Pulmonary artery endothelial cell (primary cell): ENCODE results near the gene FAAH2. TPM values are rescaled to one million over a fixed set of nuclear protein-coding genes. Genes with fewer than 3 reads are reported as not detected.
"Not testable (repeated sequence)": the region's sequence is repeated elsewhere in the genome, so short reads cannot be mapped to it uniquely, and the experiment has no call there.

ENCODE experiments used
- DNase-seq: peaks from one replicate; pipeline ENCODE4 v3.0.0-alpha.2; 2011; ENCODE audit warnings: low read depth, low spot score
- total RNA-seq: library from RNA; depleted of rRNA; stranded (reverse); fragments of >200 nt; gene quantifications from 2 replicates; pipeline ENCODE4 v1.2.3, GENCODE V29; 2014

FAAH2 gene, protein sequence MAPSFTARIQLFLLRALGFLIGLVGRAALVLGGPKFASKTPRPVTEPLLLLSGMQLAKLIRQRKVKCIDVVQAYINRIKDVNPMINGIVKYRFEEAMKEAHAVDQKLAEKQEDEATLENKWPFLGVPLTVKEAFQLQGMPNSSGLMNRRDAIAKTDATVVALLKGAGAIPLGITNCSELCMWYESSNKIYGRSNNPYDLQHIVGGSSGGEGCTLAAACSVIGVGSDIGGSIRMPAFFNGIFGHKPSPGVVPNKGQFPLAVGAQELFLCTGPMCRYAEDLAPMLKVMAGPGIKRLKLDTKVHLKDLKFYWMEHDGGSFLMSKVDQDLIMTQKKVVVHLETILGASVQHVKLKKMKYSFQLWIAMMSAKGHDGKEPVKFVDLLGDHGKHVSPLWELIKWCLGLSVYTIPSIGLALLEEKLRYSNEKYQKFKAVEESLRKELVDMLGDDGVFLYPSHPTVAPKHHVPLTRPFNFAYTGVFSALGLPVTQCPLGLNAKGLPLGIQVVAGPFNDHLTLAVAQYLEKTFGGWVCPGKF
- 1.4 and 2.6 TPM in 2 replicates for total RNA-seq

DNA sequence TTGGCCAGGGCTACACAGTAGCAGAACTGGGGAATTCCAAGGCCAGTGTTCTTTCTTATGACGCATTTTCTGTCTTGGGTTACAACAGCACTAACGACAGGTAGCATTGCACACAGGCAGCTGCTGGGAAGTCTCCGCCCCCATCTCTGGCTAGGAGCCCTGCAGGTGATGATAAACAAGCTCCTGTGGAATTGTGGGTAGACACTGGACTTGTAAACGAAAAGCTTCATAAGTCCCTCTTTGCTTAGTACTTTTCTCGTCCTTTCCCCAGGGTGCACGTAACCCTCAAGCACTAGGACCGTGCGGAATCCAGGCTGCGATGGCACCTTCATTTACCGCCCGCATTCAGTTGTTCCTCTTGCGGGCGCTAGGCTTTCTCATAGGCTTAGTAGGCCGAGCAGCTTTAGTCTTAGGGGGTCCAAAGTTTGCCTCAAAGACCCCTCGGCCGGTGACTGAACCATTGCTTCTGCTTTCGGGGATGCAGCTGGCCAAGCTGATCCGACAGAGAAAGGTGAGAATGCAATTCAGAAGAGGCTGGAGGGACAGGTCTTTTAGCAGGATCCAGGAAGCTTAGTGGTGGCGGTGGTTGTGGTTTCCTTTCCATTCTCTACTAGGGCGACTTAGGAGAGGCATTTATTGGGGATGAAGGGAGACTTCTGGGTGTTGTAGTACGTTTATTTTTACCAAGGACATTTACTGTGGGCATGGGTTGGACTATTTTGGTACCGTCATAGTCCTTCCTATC lies at the start of gene FAAH2:
TSS of gene FAAH2 (plus strand) at position 200 of the 745 bp plus-strand sequence. CDS start at position 320, 120 bp downstream.
- no peak for DNase-seq

DNA sequence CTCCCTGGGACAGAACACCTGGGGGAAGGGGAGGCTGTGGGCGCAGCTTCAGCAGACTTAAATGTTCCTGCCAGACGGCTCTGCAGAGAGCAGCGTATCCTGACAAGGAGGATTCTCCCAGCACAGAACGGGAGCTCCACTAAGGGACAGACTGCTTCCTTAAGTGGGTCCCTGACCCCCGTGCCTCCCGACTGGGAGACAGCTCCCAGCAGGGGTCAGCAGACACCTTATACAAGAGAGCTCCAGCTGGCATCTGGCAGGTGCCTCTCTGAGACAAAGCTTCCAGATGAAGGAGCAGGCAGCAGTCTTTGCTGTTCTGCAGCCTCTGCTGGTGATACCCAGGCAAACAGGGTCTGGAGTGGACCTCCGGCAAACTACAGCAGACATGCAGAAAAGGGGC lies 44.5 kb upstream of the FAAH2 start:
- no peak for DNase-seq

DNA sequence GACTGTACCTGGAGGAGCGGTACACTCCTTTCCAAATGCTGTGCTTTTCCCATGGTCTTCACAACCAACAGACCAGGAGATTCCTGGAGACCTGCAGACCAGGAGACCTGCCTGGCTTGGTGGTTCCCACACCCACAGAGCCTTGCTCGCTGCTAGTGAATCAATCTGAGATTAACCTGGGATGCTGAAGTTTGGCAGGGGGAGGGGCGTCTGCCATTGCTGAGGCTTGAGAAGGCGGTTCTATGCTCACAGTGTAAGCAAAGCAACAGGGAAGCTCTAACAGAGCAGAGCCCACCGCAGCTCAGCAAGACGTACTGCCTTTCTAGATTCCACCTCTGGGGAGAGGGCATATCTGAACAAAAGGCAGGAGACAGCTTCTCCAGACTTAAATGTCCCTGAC lies 34.5 kb upstream of the FAAH2 start:
- DNase-seq: no peak

DNA sequence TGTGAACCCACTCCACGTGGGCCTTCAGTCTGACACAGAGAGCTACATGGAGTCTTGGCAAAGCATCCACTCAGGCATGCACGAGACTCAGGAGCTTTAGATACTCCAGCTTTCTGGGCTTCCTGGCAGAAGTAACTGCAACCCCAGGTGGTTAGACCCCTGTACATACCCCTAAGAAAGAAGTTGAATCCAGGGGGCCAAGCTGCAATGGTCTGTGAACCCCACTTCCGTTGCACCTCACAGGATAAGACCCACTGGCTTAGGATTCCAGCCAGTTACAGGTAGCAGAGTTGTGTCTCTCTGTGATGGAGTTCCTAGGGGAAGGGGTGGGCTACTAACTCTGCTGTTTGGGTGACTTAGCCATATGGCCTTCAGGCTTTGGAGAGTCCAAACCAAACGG lies 21.4 kb upstream of the FAAH2 start:
- DNase-seq: no peak

DNA sequence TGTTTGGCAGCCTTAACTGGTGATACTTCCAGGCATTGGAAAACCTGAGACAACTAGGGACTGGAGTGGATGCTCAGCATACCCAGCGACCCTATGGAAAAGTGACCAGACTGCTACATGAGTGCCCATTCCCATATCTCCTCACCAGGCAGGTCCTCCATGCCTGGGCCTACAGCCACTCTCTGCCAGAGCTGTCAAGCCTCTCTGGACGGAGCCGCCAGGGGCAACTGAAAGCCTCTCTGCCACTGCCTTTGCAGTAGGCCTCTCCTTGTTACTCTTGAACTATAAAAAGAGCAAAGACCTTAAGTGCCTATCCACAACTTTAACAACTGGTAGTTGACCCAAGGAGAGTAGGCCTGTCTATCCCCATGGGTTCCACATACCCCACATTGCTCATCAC lies 20.2 kb upstream of the FAAH2 start:
- no peak for DNase-seq

DNA sequence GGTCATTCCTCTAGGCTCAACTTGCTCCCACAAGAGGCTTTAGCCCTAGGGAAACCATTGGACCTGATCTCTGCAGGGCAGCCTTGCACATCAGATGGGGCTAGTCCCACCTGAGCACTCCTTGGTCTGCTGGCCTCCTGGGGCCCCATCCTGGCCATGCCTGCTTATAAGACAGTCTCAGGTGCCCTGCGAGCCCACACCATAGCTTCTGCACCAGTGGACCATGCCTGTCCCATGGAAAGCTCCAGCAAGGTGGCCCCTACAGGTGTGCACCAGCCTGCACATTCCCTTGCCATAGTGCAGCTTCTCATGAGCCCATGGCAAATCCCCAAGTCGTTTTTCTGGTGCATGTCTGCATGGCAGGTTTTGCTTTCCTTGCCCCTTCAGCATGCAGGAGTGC lies 19.6 kb upstream of the FAAH2 start:
- DNase-seq: no peak

DNA sequence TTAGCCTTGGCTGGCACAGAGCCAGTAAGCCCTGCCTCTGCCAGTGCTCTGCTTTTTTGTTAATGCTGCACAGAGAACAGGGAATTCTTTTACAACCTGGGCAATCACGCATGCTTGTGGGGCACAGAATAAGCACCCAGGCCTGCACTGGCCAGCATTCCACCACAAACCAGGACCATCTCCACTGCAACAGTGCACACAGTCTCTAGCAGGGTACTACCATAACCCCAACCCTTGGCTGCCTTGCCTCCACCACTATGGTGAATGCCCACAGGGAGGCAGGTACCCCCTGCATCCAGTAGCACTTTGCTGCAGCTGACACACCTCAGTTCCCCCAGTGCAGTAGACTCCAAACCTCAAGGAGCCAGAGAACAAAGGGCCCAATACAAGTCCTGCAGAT lies 19.2 kb upstream of the FAAH2 start:
- DNase-seq: no peak

DNA sequence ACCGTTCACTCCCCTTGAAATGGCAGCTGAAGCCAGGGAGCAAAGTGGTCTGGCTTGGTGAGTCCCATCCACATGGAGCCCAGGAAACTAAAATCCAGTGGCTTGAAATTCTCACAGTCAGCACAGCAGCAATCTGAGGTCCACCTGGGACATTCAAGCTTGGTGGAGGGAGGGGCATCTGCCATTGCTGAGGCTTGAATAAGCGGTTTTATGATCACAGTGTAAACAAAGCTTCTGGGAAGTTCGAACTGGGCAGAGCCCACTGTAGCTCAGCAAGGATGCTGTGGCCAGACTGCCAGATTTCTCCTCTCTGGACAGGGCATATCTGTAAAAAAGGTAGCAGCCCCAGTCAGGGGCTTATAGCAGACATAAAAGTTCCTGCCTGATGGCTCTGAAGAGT lies 15.5 kb upstream of the FAAH2 start:
- DNase-seq: no peak

DNA sequence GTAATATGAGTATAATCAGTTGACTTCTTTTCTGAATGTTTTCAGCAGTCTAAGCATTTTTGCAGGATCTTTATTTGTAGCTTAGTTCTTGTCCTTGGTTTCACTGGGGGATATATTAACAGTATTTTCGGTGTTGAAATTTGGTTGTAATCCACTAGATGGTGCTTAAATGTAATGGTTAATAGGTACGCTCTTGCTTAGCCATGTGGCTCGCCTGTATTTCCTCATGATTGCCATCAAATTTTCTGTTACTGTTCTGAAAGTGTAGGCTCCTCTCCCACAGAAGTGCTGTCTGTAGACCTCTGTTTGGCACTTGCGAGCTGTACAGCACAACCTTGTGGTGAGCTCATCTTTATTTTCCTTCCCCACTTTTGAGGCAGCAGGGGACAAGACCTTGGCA lies 3.9 kb upstream of the FAAH2 start:
- DNase-seq: no peak

DNA sequence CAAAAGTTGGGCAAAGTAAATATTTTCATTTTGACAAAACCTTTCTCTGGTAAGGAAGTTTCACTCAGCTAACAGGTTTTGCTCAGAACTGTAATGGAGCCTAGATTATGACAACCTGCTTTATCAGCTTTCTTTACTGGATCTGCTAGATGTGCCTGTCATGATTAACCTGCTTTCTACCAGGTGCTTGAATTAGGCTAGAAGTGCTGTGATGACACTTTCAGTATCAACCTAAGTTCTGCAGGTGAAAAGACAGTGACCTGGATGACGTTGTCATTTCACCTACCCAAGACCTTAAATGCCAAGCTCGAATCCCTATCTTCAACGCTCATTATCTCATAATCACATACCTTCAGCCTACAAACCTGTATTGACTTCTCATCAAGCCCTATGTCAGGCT lies 1.5 kb upstream of the FAAH2 start:
- DNase-seq: no peak

DNA sequence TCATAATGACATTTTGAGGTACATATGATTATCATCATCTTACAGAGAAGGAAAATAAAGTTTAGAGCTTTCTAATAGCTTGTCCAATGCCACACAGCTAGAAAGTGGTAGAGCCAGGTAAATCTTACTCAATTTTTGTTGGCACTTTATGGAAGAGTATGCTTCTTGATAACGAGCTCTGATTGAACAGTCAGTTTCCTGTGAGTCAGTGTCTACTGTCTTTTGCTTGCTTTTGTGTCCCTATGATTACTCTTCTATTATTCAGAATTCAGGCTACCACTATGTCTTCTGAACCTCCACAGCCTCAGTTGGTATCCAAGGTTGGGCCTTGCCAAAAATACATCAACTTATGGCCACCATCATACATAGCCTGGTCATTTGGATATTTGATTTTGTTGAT lies 2.6 kb downstream of the FAAH2 start:
- no peak for DNase-seq

DNA sequence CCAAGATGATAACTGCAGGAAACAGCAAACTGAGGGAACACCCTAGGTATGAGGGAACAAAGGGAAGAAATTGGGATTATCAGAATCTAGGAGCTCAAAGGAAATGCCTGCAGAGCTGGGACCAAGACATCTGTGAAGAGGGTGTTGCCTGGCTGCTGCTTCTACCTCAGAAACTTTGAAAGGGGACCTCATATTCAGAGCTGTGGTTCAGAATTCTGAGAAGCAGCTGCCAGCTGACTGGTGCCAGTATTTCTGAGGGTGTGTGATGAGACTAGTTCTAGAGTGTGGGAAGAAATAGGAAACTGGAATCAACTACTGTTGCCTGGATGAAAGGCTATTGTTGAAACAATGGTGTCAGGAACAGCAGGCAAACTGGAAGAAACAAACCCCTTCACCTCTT lies 8.5 kb downstream of the FAAH2 start:
- DNase-seq: no peak

DNA sequence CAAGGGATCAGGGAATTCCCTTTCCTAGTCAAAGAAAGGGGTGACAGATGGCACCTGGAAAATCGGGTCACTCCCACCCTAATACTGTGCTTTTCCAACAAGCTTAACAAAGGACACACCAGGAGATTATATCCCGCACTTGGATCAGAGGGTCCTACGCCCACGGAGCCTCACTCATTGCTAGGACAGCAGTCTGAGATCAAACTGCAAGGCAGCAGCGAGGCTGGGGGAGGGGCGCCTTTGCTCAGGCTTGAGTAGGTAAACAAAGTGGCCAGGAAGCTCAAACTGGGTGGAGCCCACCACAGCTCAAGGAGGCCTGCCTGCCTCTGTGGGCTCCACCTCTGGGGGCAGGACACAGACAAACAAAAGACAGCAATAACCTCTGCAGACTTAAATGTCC lies 9.2 kb downstream of the FAAH2 start:
- not testable (repeated sequence) for DNase-seq

DNA sequence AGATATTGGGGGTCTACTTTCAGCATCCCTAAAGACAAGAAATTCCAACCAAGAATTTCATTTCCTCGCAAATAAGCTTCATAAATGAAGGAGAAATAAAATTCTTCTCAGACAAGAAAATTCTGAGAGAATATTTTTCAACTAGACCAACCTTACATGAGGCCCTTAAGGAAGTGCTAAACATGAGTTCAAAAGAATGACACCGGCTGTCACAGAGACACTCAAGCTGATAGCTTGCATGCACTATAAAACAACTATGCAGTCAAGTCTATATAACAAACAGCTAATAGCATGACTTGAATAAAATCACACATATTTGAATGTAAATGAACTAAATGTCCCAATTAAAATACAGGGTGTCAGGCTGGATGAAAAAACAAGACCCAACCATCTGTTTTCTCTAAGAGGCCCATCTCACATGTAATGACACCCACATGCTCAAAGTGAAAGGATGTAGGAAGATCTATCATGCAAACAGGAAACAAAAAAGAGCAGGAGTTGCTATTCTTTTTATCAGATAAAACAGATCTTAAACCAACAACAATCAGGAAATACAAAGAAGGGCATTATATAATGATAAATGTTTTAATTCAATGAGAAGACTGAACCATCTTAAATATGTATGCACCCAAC lies 27.2 kb downstream of the FAAH2 start:
- no peak for DNase-seq

DNA sequence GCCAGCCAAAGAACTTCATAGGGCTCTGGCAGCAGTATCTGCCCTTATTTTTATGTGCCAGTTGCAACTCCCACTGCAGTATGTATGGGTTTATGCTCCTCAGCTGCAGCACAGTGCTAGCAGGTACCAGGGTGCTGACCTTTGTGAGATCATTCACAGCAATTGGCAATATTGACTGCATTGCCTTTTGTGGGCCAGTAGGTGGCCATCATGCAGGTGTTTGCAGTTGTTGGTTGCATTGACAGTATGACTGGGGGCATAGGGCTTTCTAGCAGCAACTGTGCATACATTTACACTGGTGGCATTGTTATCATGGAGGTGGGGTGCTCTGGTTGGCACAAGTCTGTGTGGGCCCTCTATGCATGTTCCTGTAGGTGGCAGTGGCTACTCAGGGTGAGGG lies 42.5 kb downstream of the FAAH2 start:
- no peak for DNase-seq

DNA sequence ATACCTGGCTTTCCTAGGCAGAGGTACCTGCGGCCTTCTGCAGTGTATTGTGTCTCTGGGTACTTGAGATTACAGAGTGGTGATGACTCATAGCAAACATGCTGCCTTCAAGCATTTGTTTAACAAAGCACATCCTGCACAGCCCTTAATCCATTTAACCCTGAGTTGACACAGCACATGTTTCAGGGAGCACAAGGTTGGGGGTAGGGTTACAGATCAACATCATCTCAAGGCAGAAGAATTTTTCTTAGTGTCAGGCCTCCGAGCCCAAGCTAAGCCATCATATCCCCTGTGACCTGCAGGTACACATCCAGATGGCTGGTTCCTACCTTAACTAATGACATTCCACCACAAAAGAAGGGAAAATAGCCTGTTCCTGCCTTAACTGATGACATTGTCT lies 49.3 kb downstream of the FAAH2 start:
- not testable (repeated sequence) for DNase-seq

DNA sequence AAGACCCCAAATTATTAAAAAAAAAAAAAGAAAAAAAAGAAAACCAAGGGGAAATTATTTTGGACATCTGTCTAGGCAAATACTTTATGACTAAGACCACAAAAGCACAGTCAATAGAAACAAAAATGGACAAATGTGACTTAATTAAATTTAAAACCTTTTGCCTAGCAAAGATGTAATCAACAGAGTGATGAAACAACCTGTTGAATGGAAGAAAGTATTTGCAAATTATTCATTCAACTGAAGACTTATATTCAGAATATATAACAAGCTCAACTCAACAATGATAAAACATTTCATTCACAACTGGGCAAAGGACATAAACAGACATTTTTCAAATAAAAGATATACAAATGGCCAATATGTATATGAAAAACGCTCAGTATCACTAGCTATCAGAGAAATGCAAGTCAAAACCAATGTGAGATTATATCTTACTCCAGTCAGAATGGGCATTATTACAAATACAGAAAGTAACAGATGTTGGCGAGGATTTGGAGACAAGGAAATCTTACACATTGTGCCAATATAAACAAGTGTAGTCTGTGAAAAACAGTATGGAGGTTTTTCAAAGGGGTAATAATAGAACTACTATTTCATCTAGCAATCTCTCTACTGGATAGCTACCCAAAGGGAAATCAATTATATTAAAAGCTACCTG lies 67.1 kb downstream of the FAAH2 start:
- DNase-seq: no peak

DNA sequence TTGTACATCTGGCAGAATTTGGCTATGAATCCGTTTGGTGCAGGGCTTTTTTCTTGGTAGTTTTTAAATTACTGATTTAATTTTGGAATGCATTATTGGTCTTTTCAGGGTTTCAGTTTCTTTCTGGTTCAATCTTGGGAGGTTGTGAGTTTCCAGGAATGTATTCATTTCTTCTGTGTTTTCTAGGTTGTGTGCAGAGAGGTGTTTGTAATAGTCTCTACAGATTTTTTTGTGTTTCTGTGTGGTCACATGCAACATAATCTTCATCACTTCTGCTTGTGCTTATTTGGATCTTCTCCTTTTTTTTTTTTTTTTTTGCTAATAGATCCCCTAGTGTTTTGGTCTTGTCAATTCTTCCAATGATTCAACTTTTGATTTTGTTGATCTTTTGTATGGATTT lies 77.6 kb downstream of the FAAH2 start:
- DNase-seq: no peak

DNA sequence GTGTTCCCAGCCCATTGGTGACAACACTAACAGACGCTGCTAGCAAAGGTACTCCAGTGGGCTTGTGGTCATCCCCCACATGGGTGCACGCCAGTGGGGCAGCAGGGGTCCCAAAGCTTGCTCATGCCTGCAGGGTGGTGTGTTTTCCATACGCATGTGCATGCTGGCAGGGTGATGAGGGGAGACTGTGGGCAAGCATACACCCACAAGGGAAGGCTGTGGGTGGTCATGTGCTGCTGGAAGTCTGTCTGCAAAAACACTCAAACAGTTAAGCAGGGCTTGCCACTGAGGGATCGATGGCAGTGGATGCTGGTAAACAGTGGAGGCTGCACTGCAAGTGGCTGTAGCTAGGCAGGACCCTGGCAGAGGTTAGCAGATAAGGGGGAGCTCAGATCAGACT lies 79.9 kb downstream of the FAAH2 start:
- no peak for DNase-seq

DNA sequence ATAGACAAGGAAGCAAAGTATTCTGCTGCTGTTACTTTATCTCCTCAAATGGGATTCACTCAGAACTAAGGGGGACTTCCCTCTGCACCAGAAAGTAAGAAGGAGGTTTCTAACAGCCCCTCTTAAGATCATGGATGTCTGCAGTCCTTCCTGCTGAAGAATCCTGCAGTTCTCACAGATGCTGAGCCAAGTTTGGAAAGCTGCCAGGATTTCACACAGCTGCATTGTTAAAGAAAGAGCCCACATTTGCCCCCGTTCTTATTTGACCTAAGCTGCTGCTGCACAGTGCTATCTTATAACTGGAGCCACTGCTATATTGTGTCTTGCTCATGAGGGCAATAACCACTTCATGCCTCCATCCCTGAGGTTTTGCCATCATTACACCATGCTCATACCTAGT lies 81.1 kb downstream of the FAAH2 start:
- no peak for DNase-seq

DNA sequence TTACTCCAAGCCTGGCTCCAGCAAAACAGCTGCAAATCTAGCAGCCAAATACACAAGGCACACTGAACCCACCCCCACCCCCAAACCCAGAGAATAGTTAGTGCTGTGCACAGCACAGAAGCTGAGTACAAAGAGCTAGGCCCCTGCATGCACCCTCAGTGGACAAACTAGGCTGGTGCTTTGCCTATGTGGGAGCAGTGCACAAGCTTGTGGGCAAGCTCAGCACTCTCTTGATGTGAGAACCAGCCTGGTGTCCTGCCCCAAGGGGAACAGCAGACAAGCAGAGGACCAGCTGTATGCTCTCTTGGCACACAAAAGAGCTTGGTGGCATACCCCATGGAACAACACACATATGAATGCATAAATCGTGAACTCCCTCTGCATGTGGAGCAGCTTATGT lies 81.7 kb downstream of the FAAH2 start:
- no peak for DNase-seq

DNA sequence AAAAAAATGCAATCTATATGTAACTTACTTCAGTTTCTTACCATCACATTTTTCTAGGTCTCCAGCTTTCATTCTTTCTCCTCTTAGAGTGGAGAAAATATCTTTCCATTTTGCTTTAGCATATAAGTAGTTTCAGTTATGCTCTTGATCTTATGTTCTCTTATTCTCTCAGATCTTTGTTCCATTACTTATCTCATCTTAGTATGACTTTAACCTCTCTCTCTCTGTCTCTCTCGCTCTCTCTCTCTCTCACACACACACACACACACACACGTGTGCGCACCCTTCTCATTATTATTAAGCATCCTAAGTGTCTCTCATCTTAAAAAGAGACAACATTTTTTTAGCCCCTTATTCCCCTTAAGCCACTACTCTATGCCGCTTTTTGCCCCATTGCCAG lies 92.8 kb downstream of the FAAH2 start:
- no peak for DNase-seq
